Retinal pigment epithelial cell (primary cell): Measurements from ENCODE around the gene ZAP70.

Experiments used
- DNase-seq: peaks from one replicate; pipeline ENCODE4 v3.0.0-alpha.2; 2010; ENCODE audit warnings: low read depth
- H3K4me3 ChIP-seq: 2 replicates; pipeline ENCODE4 v1.5.1; 2011; ENCODE audit warnings: mild to moderate bottlenecking, low read length, control low read depth, moderate library complexity
- CTCF ChIP-seq: conservative IDR thresholded peaks from 2 replicates; pipeline ENCODE4 v1.5.1; 2011; ENCODE audit warnings: low read depth, low read length, control low read depth, inconsistent platforms

ZAP70 gene

DNA sequence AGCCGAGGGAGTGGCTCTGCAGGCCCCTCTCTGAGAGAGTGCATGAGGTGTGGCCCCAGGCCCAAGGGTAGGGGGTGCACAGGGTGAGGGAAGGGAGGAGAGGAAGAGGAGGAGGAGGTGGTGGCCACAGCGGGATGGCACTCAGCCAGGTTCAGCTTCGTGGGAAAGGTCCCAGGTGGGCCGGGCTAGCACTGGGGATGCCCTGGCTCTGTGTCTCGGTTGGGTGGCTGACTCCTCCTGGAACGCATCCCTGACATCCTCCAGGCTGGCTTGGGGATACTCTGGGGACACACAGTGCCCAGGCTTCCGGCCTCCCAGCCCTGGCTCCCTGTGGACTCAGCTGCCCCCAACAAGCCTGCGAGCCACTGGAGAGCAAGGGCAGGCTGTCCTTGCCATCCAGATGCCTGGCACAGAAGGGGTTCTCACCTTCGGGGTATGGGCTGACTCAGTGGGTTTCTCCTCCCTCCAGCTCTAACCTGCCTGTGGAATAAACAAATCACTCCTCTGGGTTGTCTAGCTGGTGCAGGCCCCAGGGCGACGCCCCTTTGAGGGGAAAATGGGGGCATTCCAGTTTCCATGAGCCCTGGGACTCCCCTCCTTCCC is 582 bp upstream of the ZAP70 start:
- H3K4me3 ChIP-seq: no peak overlapping the region
- DNase-seq: no peak
- no peak for TF ChIP-seq CTCF

DNA sequence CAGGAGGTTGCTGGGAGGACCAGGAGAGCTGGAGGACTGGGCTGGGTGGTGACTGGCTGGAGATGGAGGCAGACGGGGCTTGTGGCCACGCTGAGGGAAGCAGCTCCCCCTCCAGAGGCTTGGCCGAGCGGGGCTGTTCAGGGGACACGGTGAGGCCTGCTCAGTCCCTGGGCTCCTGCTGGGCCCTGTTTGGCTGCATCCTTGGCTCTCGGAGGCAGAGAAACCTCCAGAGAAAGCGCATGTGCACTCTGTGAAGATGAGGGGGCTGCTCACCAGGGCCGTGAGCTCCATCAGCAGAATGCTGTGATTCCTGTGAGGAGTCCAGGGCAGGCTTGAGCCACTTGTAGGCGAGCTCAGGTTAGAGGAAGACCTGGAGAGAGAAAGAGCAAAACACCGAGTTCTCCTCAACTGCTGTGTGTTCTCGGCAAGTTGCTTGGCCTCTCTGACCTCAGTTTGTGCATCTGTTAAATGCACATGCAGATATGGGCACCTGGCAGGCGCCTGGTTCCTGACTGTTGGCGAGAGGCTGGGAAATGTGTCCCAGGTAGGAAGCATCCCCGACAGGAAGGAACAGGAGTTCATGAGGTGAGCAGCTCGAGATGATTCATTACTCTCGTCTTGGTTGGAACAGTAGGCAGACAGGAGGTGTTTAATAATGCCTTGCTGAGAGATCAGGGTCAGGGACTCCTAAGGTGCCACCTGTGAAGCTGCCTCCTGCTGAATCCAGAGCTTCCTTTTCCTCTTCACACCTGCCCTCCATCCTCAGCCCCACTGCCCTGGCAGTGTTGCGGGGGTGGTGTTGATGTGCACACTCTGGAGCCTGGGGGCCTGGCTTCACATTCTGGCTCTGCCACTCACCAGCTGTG is 941 bp downstream of the ZAP70 start:
- no peak for DNase-seq
- no peak overlapping the region for H3K4me3 ChIP-seq
- no peak for TF ChIP-seq CTCF

GRCh38 chr2:97714950-97715652 is 1.7 kb downstream of the ZAP70 start:
- TF ChIP-seq CTCF: no peak
- no peak overlapping the region for H3K4me3 ChIP-seq
- DNase-seq: no peak

DNA sequence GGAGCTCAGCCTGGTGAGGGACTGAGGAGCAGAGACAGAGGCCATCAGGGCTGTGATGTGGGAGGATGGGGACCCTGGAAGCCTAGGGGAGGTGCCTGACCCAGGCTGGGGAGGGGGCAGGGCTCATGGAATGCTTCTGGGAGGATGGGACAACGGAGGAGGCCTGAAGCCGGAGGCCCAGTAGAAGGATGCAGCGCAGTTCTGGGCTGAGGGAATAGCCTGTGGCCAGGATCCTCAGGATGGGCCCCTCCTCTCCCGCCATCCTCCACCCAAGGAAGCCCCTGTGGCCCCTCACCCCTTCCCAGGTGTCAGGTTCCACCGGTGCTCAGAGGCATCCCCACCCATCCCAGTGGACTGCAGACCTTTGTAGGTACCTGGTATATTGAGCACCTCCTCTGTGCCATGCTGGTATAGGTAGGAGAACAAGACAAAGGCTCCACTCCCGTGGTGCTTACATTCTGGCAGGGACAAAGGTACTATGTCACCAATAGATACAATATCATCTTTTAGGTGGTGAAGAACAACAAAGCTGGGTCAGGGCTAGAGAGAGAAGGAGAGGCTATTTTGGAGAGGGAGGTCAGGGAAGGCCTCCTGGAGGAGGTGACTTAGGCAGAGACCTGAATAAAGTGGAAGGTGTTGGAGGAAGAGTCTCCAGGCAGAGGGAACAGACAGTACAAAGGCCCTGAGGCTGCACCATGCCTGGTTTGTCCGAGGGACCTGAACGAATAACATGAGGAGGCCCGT is 2.7 kb downstream of the ZAP70 start:
- no peak for TF ChIP-seq CTCF
- DNase-seq: no peak
- H3K4me3 ChIP-seq: no peak overlapping the region

- DNase-seq: no peak
- H3K4me3 ChIP-seq: no peak overlapping the region
Observed at GRCh38 chr2:97716695-97717612, 3.6 kb downstream of the ZAP70 start.

More at GRCh38 chr2:97716695-97717612, 3.6 kb downstream of the ZAP70 start:
- no peak for TF ChIP-seq CTCF
